ENCODE results near the gene OR1I1. TPM values are rescaled to one million over a fixed set of nuclear protein-coding genes. Genes with fewer than 3 reads are reported as not detected.

OR1I1 gene
- total RNA-seq, 1 experiment from 2014 or later, result not detected

GRCh38 chr19:15125232-15126067 lies 43.4 kb downstream of the OR1I1 start (continued):
- no peak for TF ChIP-seq TP53 (CRISPR knock-in tag; IDR thresholded peaks at IDR 0.05)
- TF ChIP-seq ATF1 (CRISPR knock-in tag; IDR thresholded peaks at IDR 0.05), result no peak
- TF ChIP-seq NFE2L1 (CRISPR knock-in tag; IDR thresholded peaks at IDR 0.05), result no peak
- TF ChIP-seq OVOL2 (CRISPR knock-in tag; IDR thresholded peaks at IDR 0.05; ENCODE audit: borderline replicate concordance), result no peak
- peak; percentile 35; the same call in 1 of the 2 replicates for TF ChIP-seq E2F5 (CRISPR knock-in tag; IDR thresholded peaks at IDR 0.05)
- TF ChIP-seq PREB (CRISPR knock-in tag; IDR thresholded peaks at IDR 0.05; ENCODE audit: borderline replicate concordance), result no peak
- TF ChIP-seq ZNF232 (CRISPR knock-in tag; IDR thresholded peaks at IDR 0.05), result no peak
- TF ChIP-seq ZNF671 (CRISPR knock-in tag; IDR thresholded peaks at IDR 0.05), result no peak
- peak; percentile 68; the same call in 1 of the 2 replicates for TF ChIP-seq GABPB1 (CRISPR knock-in tag; IDR thresholded peaks at IDR 0.05)
- TF ChIP-seq ESRRA (CRISPR knock-in tag; IDR thresholded peaks at IDR 0.05; ENCODE audit: borderline replicate concordance), result no peak
- no peak for TF ChIP-seq NR1H2 (CRISPR knock-in tag; IDR thresholded peaks at IDR 0.05)
- TF ChIP-seq, protein P1, sequence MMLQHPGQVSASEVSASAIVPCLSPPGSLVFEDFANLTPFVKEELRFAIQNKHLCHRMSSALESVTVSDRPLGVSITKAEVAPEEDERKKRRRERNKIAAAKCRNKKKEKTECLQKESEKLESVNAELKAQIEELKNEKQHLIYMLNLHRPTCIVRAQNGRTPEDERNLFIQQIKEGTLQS (CRISPR knock-in tag; conservative IDR thresholded peaks at IDR 0.05), result no peak
- TF ChIP-seq, protein P2, sequence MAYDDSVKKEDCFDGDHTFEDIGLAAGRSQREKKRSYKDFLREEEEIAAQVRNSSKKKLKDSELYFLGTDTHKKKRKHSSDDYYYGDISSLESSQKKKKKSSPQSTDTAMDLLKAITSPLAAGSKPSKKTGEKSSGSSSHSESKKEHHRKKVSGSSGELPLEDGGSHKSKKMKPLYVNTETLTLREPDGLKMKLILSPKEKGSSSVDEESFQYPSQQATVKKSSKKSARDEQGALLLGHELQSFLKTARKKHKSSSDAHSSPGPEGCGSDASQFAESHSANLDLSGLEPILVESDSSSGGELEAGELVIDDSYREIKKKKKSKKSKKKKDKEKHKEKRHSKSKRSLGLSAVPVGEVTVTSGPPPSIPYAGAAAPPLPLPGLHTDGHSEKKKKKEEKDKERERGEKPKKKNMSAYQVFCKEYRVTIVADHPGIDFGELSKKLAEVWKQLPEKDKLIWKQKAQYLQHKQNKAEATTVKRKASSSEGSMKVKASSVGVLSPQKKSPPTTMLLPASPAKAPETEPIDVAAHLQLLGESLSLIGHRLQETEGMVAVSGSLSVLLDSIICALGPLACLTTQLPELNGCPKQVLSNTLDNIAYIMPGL (CRISPR knock-in tag; IDR thresholded peaks at IDR 0.05), result no peak
- TF ChIP-seq AFF4 (CRISPR knock-in tag; IDR thresholded peaks at IDR 0.05; ENCODE audit: borderline replicate concordance), result no peak
- no peak for TF ChIP-seq ATF2 (CRISPR knock-in tag; IDR thresholded peaks at IDR 0.05; ENCODE audit: borderline replicate concordance, low read depth)
- TF ChIP-seq EMX1 (CRISPR knock-in tag; IDR thresholded peaks at IDR 0.05), result no peak
- TF ChIP-seq RORB (CRISPR knock-in tag; IDR thresholded peaks at IDR 0.05), result no peak
- TF ChIP-seq HMGA2 (CRISPR knock-in tag; IDR thresholded peaks at IDR 0.05), result no peak
- no peak for TF ChIP-seq NR3C1 (CRISPR knock-in tag; conservative IDR thresholded peaks at IDR 0.05; ENCODE audit: low read depth)
- TF ChIP-seq ZBTB21 (CRISPR knock-in tag; IDR thresholded peaks at IDR 0.05; ENCODE audit: borderline replicate concordance), result peak; percentile 21; the same call in 1 of the 2 replicates
- TF ChIP-seq ETV6 (CRISPR knock-in tag; IDR thresholded peaks at IDR 0.05), result 0 out of 2 replicates have a peak, but pooled peaks have one; percentile 46
- no peak for TF ChIP-seq PRRX2 (CRISPR knock-in tag; IDR thresholded peaks at IDR 0.05)
- TF ChIP-seq, protein P3, sequence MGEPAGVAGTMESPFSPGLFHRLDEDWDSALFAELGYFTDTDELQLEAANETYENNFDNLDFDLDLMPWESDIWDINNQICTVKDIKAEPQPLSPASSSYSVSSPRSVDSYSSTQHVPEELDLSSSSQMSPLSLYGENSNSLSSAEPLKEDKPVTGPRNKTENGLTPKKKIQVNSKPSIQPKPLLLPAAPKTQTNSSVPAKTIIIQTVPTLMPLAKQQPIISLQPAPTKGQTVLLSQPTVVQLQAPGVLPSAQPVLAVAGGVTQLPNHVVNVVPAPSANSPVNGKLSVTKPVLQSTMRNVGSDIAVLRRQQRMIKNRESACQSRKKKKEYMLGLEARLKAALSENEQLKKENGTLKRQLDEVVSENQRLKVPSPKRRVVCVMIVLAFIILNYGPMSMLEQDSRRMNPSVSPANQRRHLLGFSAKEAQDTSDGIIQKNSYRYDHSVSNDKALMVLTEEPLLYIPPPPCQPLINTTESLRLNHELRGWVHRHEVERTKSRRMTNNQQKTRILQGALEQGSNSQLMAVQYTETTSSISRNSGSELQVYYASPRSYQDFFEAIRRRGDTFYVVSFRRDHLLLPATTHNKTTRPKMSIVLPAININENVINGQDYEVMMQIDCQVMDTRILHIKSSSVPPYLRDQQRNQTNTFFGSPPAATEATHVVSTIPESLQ (CRISPR knock-in tag; IDR thresholded peaks at IDR 0.05), result no peak
- no peak; the same call in 1 of the 2 replicates for TF ChIP-seq CREM (CRISPR knock-in tag; IDR thresholded peaks at IDR 0.05)
- TF ChIP-seq, protein P4, sequence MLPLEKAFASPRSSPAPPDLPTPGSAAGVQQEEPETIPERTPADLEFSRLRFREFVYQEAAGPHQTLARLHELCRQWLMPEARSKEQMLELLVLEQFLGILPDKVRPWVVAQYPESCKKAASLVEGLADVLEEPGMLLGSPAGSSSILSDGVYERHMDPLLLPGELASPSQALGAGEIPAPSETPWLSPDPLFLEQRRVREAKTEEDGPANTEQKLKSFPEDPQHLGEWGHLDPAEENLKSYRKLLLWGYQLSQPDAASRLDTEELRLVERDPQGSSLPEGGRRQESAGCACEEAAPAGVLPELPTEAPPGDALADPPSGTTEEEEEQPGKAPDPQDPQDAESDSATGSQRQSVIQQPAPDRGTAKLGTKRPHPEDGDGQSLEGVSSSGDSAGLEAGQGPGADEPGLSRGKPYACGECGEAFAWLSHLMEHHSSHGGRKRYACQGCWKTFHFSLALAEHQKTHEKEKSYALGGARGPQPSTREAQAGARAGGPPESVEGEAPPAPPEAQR (CRISPR knock-in tag; IDR thresholded peaks at IDR 0.05), result no peak
